Vagina (tissue), 2 donors: ENCODE results near the gene PRSS27. TPM values are rescaled to one million over a fixed set of nuclear protein-coding genes. Genes with fewer than 3 reads are reported as not detected.
"Not testable (repeated sequence)": the region's sequence is repeated elsewhere in the genome, so short reads cannot be mapped to it uniquely, and the experiment has no call there.

Experiments used
- DNase-seq, 2 donors: peaks; one replicate each; pipeline ENCODE4 v3.0.0-alpha.2; 2017; ENCODE audit errors: extremely low spot score in 2 of 2
- H3K27ac ChIP-seq: fragments of 200-600 bp; sonication (generic); one replicate; pipeline ENCODE4 v1.5.1; 2019
- H3K27me3 ChIP-seq: fragments of 200-600 bp; sonication (generic); one replicate; pipeline ENCODE4 v1.5.1; 2019
- H3K36me3 ChIP-seq, 2 donors: fragments of 200-600 bp; sonication (generic); one replicate each; pipeline ENCODE4 v1.5.1; 2017 to 2019
- H3K4me1 ChIP-seq: fragments of 200-600 bp; sonication (generic); one replicate; pipeline ENCODE4 v1.5.1; 2019
- H3K4me3 ChIP-seq, 2 donors: fragments of 200-600 bp; sonication (generic); 1 replicate in 1 of 2; 2 replicates in 1 of 2; pipeline ENCODE4 v1.5.1; 2016 to 2019
- H3K9me3 ChIP-seq: fragments of 200-600 bp; sonication (generic); one replicate; pipeline ENCODE4 v1.5.1; 2019
- CTCF ChIP-seq, 3 experiments: fragments of 450-650 bp in 2 of 3; fragments of 200-600 bp in 1 of 3; sonication (generic) in 1 of 3; IDR thresholded peaks; one replicate each; pipeline ENCODE4 v1.5.1; 2017 to 2019; ENCODE audit warnings: antibody characterized with exemption in 3 of 3, mild to moderate bottlenecking in 2 of 3, moderate library complexity in 2 of 3
- POLR2A ChIP-seq, 2 donors: fragments of 450-650 bp; IDR thresholded peaks; one replicate each; pipeline ENCODE4 v1.6.1; 2017; ENCODE audit warnings: antibody characterized with exemption in 2 of 2, mild to moderate bottlenecking in 2 of 2, moderate library complexity in 2 of 2
- POLR2AphosphoS5 ChIP-seq, 2 donors: sonication (generic); formaldehyde crosslinking; IDR thresholded peaks; one replicate each; pipeline ENCODE4 v1.9.0; 2017; ENCODE audit warnings: antibody characterized with exemption in 2 of 2, mild to moderate bottlenecking in 2 of 2, low read depth in 1 of 2; ENCODE audit not compliant: insufficient read depth in 1 of 2
- intact Hi-C: fragments of 100-400 bp; cut with DNase I; formaldehyde crosslinking; loops from one replicate; pipeline ENCODE4 v1.15.1; 2023
- total RNA-seq: library from RNA; depleted of rRNA; stranded (reverse); fragments of >200 nt; gene quantifications from one replicate; pipeline ENCODE4 v1.2.3, GENCODE V29; 2016

PRSS27 gene
- total RNA-seq, 1 donor from 2014 or later: 61.6 TPM

GRCh38 chr16:2687531-2688308, 32.3 kb downstream of the PRSS27 start:
- no peak for TF ChIP-seq POLR2A (IDR thresholded peaks at IDR 0.05)
- TF ChIP-seq POLR2AphosphoS5 (IDR thresholded peaks at IDR 0.05; ENCODE audit: insufficient read depth in 1 of 2, low read depth in 1 of 2): no peak
- no peak for TF ChIP-seq CTCF (IDR thresholded peaks at IDR 0.05)
- Histone ChIP-seq H3K27me3 (no peaks in the 10 kb centered on the region), H3K9me3 (no peaks in the 10 kb centered on the region), H3K36me3 (no peaks in the 10 kb centered on the region), H3K27ac (no peak overlapping the region), H3K4me1 (peaks cover 12% of the 10 kb centered on the region), H3K4me3 (no peak overlapping the region)
- no peak for DNase-seq
- intact Hi-C loops: no loop called here

- intact Hi-C loops: no loop called here
- no peaks in the 10 kb centered on the region for H3K27me3 ChIP-seq
- H3K36me3 ChIP-seq: no peaks in the 10 kb centered on the region
- no peak for TF ChIP-seq CTCF (IDR thresholded peaks at IDR 0.05)
- TF ChIP-seq POLR2A (IDR thresholded peaks at IDR 0.05): no peak
- no peak for TF ChIP-seq POLR2AphosphoS5 (IDR thresholded peaks at IDR 0.05; ENCODE audit: insufficient read depth in 1 of 2, low read depth in 1 of 2)
- no peaks in the 10 kb centered on the region for H3K9me3 ChIP-seq
- DNase-seq: no peak
- H3K4me1 ChIP-seq: peaks cover 7% of the 10 kb centered on the region
- H3K4me3 ChIP-seq: no peak overlapping the region
- H3K27ac ChIP-seq: no peak overlapping the region
Observed at GRCh38 chr16:2686912-2687507, 33.0 kb downstream of the PRSS27 start.

- not testable (repeated sequence) for H3K27ac ChIP-seq
- peaks cover 16% of the 10 kb centered on the region for H3K4me1 ChIP-seq
Observed at GRCh38 chr16:2686075-2686474, 33.9 kb downstream of the PRSS27 start.

GRCh38 chr16:2683041-2683440, 37.0 kb downstream of the PRSS27 start:
- H3K36me3 ChIP-seq, H3K9me3 ChIP-seq, H3K27me3 ChIP-seq, DNase-seq, intact Hi-C loops: not testable (repeated sequence)
- H3K4me3 ChIP-seq: peak overlapping the region; percentile 70 to 75
- H3K4me1 ChIP-seq: peaks cover 21% of the 10 kb centered on the region
- peak overlapping the region; percentile 57 for H3K27ac ChIP-seq

More at GRCh38 chr16:2686075-2686474, 33.9 kb downstream of the PRSS27 start:
- DNase-seq, H3K4me3 ChIP-seq, H3K9me3 ChIP-seq, intact Hi-C loops, H3K27me3 ChIP-seq, H3K36me3 ChIP-seq: not testable (repeated sequence)

GRCh38 chr16:2682209-2683021, 37.6 kb downstream of the PRSS27 start, which contains the start of gene KCTD5:
Gene KCTD5 (plus strand): TSS chr16:2682523. CDS start chr16:2682549, 26 bp downstream.
- Histone ChIP-seq H3K4me1 (peaks cover 21% of the 10 kb centered on the region), H3K4me3 (peak within 1 kb of the TSS; percentile 70 to 75), H3K27me3 (no peaks in the 10 kb centered on the region), H3K27ac (peak within 1 kb of the TSS; percentile 57), H3K36me3 (no peaks in the 10 kb centered on the region), H3K9me3 (no peaks in the 10 kb centered on the region)
- TF ChIP-seq CTCF (IDR thresholded peaks at IDR 0.05) (peak in 1 of 3 experiments; percentile 6), POLR2A (IDR thresholded peaks at IDR 0.05) (peak in 1 of 2 donors; percentile 73), POLR2AphosphoS5 (IDR thresholded peaks at IDR 0.05; ENCODE audit: insufficient read depth in 1 of 2, low read depth in 1 of 2) (peak; percentile 96 to 99)
- peak in 1 of 2 donors; percentile 96 for DNase-seq
- intact Hi-C loops: no loop called here

- intact Hi-C loops, H3K27ac ChIP-seq: not testable (repeated sequence)
Observed at GRCh38 chr16:2680360-2680759, 39.7 kb downstream of the PRSS27 start.

GRCh38 chr16:2679902-2680301, 40.1 kb downstream of the PRSS27 start:
- DNase-seq, H3K27ac ChIP-seq: not testable (repeated sequence)

More at GRCh38 chr16:2680360-2680759, 39.7 kb downstream of the PRSS27 start:
- H3K36me3 ChIP-seq, H3K27me3 ChIP-seq, H3K9me3 ChIP-seq, DNase-seq, H3K4me3 ChIP-seq: not testable (repeated sequence)
- peaks cover 21% of the 10 kb centered on the region for H3K4me1 ChIP-seq

GRCh38 chr16:2678206-2678965, 41.6 kb downstream of the PRSS27 start:
- H3K27ac ChIP-seq, H3K4me3 ChIP-seq, DNase-seq, H3K9me3 ChIP-seq, H3K36me3 ChIP-seq, H3K27me3 ChIP-seq, intact Hi-C loops: not testable (repeated sequence)
- H3K4me1 ChIP-seq: peaks cover 20% of the 10 kb centered on the region

More at GRCh38 chr16:2679902-2680301, 40.1 kb downstream of the PRSS27 start:
- intact Hi-C loops, H3K27me3 ChIP-seq, H3K9me3 ChIP-seq, H3K4me3 ChIP-seq, H3K36me3 ChIP-seq: not testable (repeated sequence)
- H3K4me1 ChIP-seq: peaks cover 21% of the 10 kb centered on the region
